Measurements from ENCODE around the gene NRAP.

Gene NRAP

GRCh38 chr10:113560071-113560470, 103.8 kb downstream of the NRAP start:
- no peak for DNase-seq (ENCODE audit: low read depth)

- no peak for DNase-seq (ENCODE audit: low read depth)
These were observed 105.9 kb downstream of the NRAP start for GRCh38 chr10:113557903-113558321.

- DNase-seq (ENCODE audit: low read depth) = no peak
These were observed 106.4 kb downstream of the NRAP start for GRCh38 chr10:113557424-113557862.

GRCh38 chr10:113555751-113556150, 108.1 kb downstream of the NRAP start:
- no peak for DNase-seq (ENCODE audit: low read depth)

- no peak for DNase-seq (ENCODE audit: low read depth)
These were observed 108.6 kb downstream of the NRAP start for GRCh38 chr10:113555245-113555644.

- DNase-seq (ENCODE audit: low read depth) = no peak
These were observed 109.6 kb downstream of the NRAP start for GRCh38 chr10:113554214-113554613.

- DNase-seq (ENCODE audit: low read depth) = no peak
These were observed 110.7 kb downstream of the NRAP start for GRCh38 chr10:113553149-113553548.

GRCh38 chr10:113552701-113553100, 111.1 kb downstream of the NRAP start, which contains the start of gene HABP2:
Gene HABP2 (plus strand): TSS chr10:113553053. CDS start chr10:113553122, 69 bp downstream.
- DNase-seq (ENCODE audit: low read depth) = no peak

- no peak for DNase-seq (ENCODE audit: low read depth)
These were observed 111.8 kb downstream of the NRAP start for GRCh38 chr10:113552014-113552413.

- DNase-seq (ENCODE audit: low read depth) = no peak
These were observed 113.5 kb downstream of the NRAP start for GRCh38 chr10:113550365-113550764.

GRCh38 chr10:113549856-113550255, 114.0 kb downstream of the NRAP start:
- DNase-seq (ENCODE audit: low read depth) = no peak

- no peak for DNase-seq (ENCODE audit: low read depth)
These were observed 116.4 kb downstream of the NRAP start for GRCh38 chr10:113547426-113547825.

GRCh38 chr10:113544392-113544791, 119.4 kb downstream of the NRAP start:
- DNase-seq (ENCODE audit: low read depth) = no peak

GRCh38 chr10:113543107-113543955, 120.5 kb downstream of the NRAP start:
- no peak for DNase-seq (ENCODE audit: low read depth)

GRCh38 chr10:113541549-113541927, 122.3 kb downstream of the NRAP start:
- no peak for DNase-seq (ENCODE audit: low read depth)

- no peak for DNase-seq (ENCODE audit: low read depth)
These were observed 122.8 kb downstream of the NRAP start for GRCh38 chr10:113540845-113541548.

- DNase-seq (ENCODE audit: low read depth) = no peak
These were observed 124.1 kb downstream of the NRAP start for GRCh38 chr10:113539789-113540188.
